ENCODE measurements around the gene TP53. TPM values are rescaled to one million over a fixed set of nuclear protein-coding genes. Genes with fewer than 3 reads are reported as not detected.

The TP53 gene
- total RNA-seq, 1 experiment from 2014 or later: 46.2 TPM

GRCh38 chr17:7707858-7708750 lies 20.8 kb upstream of the TP53 start:
- no peak for DNase-seq (ENCODE audit: extremely low read depth, low read depth)

- DNase-seq (ENCODE audit: extremely low read depth, low read depth): no peak
Measured at GRCh38 chr17:7707446-7707845, 20.2 kb upstream of the TP53 start.

- no peak for DNase-seq (ENCODE audit: extremely low read depth, low read depth)
Measured at GRCh38 chr17:7706631-7707354, 19.5 kb upstream of the TP53 start.

GRCh38 chr17:7705269-7706255 lies 18.3 kb upstream of the TP53 start:
- no peak for DNase-seq (ENCODE audit: extremely low read depth, low read depth)

GRCh38 chr17:7704601-7705268 lies 17.4 kb upstream of the TP53 start, which contains the start of gene EFNB3:
Gene EFNB3 (plus strand): TSS chr17:7705202. CDS start chr17:7705599, 397 bp downstream.
- DNase-seq (ENCODE audit: extremely low read depth, low read depth): no peak

- DNase-seq (ENCODE audit: extremely low read depth, low read depth): no peak
Measured at GRCh38 chr17:7703584-7704479, 16.5 kb upstream of the TP53 start.

GRCh38 chr17:7702776-7703175 lies 15.5 kb upstream of the TP53 start:
- DNase-seq (ENCODE audit: extremely low read depth, low read depth): no peak

GRCh38 chr17:7701681-7702080 lies 14.4 kb upstream of the TP53 start:
- no peak for DNase-seq (ENCODE audit: extremely low read depth, low read depth)

- DNase-seq (ENCODE audit: extremely low read depth, low read depth): no peak
Measured at GRCh38 chr17:7700510-7700909, 13.2 kb upstream of the TP53 start.

GRCh38 chr17:7697828-7698588 lies 10.7 kb upstream of the TP53 start:
- no peak for DNase-seq (ENCODE audit: extremely low read depth, low read depth)

- DNase-seq (ENCODE audit: extremely low read depth, low read depth): no peak
Measured at GRCh38 chr17:7695586-7695985, 8.3 kb upstream of the TP53 start.

- DNase-seq (ENCODE audit: extremely low read depth, low read depth): no peak
Measured at GRCh38 chr17:7688808-7689316, 1.6 kb upstream of the TP53 start.

- peak; percentile 98 for DNase-seq (ENCODE audit: extremely low read depth, low read depth)
Measured at GRCh38 chr17:7687908-7688807, 868 bp upstream of the TP53 start, which contains the start of gene WRAP53. Gene WRAP53 (plus strand): TSS chr17:7688477. CDS start chr17:7688649, 172 bp downstream.

GRCh38 chr17:7686222-7687071 lies 843 bp downstream of the TP53 start:
- DNase-seq (ENCODE audit: extremely low read depth, low read depth): peak; percentile 83

GRCh38 chr17:7685533-7686221 lies 1.6 kb downstream of the TP53 start:
- peak; percentile 87 for DNase-seq (ENCODE audit: extremely low read depth, low read depth)

Data from NCI-H460 (cell line).